Uterus (tissue), 4 donors: ENCODE data around the gene TSPAN3. TPM values are rescaled to one million over a fixed set of nuclear protein-coding genes. Genes with fewer than 3 reads are reported as not detected.

Source experiments
- DNase-seq, 2 donors: peaks; one replicate each; pipeline ENCODE4 v3.0.0-alpha.2; 2019 to 2020
- H3K27ac ChIP-seq, 2 donors: fragments of 200-600 bp; sonication (generic); 1 replicate in 1 of 2; 2 replicates in 1 of 2; pipeline ENCODE4 v1.5.1; 2016 to 2018
- H3K27me3 ChIP-seq, 2 donors: fragments of 200-600 bp; sonication (generic); one replicate each; pipeline ENCODE4 v1.5.1; 2018 to 2019; ENCODE audit warnings: control low read depth in 1 of 2
- H3K36me3 ChIP-seq, 2 donors: fragments of 200-600 bp; sonication (generic); one replicate each; pipeline ENCODE4 v1.5.1; 2019; ENCODE audit warnings: control low read depth in 1 of 2
- H3K4me1 ChIP-seq, 2 donors: fragments of 200-600 bp; sonication (generic); one replicate each; pipeline ENCODE4 v1.5.1; 2018 to 2019; ENCODE audit warnings: control low read depth in 1 of 2
- H3K4me3 ChIP-seq, 2 donors: fragments of 200-600 bp; sonication (generic); 1 replicate in 1 of 2; 2 replicates in 1 of 2; pipeline ENCODE4 v1.5.1; 2018 to 2019; ENCODE audit warnings: mild to moderate bottlenecking in 1 of 2
- H3K9me3 ChIP-seq, 2 donors: fragments of 200-600 bp; sonication (generic); one replicate each; pipeline ENCODE4 v1.5.1; 2019; ENCODE audit warnings: control low read depth in 1 of 2
- POLR2A ChIP-seq, 2 donors: fragments of 450-650 bp; IDR thresholded peaks; one replicate each; pipeline ENCODE4 v1.6.1; 2016; ENCODE audit warnings: antibody characterized with exemption in 2 of 2, mild to moderate bottlenecking in 1 of 2, moderate library complexity in 1 of 2
- intact Hi-C: fragments of 100-400 bp; cut with DNase I; formaldehyde crosslinking; loops from one replicate; pipeline ENCODE4 v1.15.1; 2023; ENCODE audit warnings: low total_unique reads
- total RNA-seq, 4 donors: library from RNA; depleted of rRNA in 3 of 4; stranded (reverse); fragments of >200 nt in 3 of 4; gene quantifications; one replicate each; pipeline versions ENCODE4 v1.1.0 to v1.2.4, GENCODE V29; 2014 to 2023
- TF ChIP-seq, protein P1 (sequence below), 4 experiments: fragments of 200-600 bp in 2 of 4; fragments of 450-650 bp in 2 of 4; sonication (generic) in 2 of 4; IDR thresholded peaks; one replicate each; pipeline ENCODE4 v1.5.1; 2016 to 2019; ENCODE audit warnings: antibody characterized with exemption in 4 of 4, mild to moderate bottlenecking in 2 of 4, moderate library complexity in 1 of 4
- donor health status: DM: yes; HTN: yes; CAD: no.

Gene TSPAN3
- total RNA-seq, 4 donors from 2014 or later: 62.0 to 446 (median 114) TPM

DNA sequence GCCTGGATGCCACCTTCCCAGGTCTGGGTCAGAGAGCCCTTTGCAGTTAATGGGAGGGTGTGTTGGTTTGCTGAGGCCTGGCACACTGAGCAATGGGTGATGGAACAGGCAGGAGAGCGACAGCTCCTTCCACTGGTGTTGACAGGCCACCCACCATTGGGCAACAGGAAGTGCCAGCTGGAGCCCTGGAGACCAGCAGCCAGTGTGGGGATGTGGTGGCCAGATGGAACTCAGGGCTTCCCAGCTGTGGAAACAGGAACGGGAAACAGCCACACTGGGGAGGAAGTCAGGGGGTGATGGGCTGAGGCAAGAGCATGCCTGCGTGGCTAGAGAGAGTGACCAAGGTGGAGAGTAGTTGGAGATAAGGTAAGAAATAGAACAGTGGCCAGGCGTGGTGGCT is 66.7 kb downstream of the TSPAN3 start:
- no peaks in the 10 kb centered on the region for H3K27me3 ChIP-seq
- no peaks in the 10 kb centered on the region for H3K4me1 ChIP-seq
- H3K4me3 ChIP-seq: no peak overlapping the region
- no peak for DNase-seq
- H3K27ac ChIP-seq: no peak overlapping the region
- H3K36me3 ChIP-seq: no peaks in the 10 kb centered on the region
- H3K9me3 ChIP-seq: no peaks in the 10 kb centered on the region
- intact Hi-C loops: no loop called here
- TF ChIP-seq POLR2A (IDR thresholded peaks at IDR 0.05): no peak
- TF ChIP-seq, protein P1, sequence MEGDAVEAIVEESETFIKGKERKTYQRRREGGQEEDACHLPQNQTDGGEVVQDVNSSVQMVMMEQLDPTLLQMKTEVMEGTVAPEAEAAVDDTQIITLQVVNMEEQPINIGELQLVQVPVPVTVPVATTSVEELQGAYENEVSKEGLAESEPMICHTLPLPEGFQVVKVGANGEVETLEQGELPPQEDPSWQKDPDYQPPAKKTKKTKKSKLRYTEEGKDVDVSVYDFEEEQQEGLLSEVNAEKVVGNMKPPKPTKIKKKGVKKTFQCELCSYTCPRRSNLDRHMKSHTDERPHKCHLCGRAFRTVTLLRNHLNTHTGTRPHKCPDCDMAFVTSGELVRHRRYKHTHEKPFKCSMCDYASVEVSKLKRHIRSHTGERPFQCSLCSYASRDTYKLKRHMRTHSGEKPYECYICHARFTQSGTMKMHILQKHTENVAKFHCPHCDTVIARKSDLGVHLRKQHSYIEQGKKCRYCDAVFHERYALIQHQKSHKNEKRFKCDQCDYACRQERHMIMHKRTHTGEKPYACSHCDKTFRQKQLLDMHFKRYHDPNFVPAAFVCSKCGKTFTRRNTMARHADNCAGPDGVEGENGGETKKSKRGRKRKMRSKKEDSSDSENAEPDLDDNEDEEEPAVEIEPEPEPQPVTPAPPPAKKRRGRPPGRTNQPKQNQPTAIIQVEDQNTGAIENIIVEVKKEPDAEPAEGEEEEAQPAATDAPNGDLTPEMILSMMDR (IDR thresholded peaks at IDR 0.05): no peak

DNA sequence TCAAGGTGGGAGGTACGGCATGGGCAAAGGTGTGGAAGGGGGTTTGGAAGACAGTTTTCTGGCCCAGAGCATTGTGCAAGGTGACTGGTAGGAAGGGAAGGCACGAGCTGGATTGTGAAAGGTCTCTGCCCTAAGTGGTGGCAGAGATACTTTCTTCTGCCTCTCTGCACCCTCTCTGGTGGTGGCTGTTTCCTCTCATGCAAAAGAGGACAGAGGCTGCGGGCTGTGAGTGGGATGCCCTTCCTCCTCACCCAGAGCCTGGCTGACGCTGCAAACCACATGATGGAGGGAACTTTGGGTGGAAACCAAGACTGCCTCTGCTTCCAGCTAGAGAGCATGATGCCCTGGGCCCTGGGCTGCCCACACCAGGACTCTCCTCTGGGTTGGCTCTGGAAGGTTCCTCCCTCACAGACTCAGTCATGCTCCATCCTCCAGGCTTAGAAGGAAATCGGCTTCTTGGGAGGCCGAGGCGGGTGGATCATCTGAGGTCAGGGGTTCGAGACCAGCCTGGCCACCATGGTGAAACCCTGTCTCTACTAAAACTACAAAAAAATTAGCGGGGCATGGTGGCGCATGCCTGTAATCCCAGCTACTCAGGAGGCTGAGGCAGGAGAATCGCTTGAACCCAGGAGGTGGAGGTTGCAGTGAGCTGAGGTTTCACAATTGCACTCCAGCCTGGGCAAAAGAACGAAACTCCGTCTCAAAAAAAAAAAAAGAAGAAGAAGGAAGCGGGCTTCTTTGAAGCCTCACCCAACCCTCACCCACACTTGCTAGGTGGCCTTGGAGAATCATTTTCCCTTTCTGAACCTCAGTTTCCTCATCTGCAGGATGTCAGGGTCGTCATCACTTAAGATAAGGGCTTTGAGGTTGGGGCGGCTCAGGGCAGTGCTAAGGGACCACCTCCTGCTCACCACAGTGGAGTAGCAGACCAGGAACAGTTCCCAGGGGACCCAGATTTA is 67.7 kb downstream of the TSPAN3 start:
- TF ChIP-seq, protein P1 (IDR thresholded peaks at IDR 0.05): no peak
- no peak for TF ChIP-seq POLR2A (IDR thresholded peaks at IDR 0.05)
- H3K27me3 ChIP-seq: no peaks in the 10 kb centered on the region
- no peaks in the 10 kb centered on the region for H3K36me3 ChIP-seq
- H3K27ac ChIP-seq: no peak overlapping the region
- no peaks in the 10 kb centered on the region for H3K4me1 ChIP-seq
- H3K9me3 ChIP-seq: no peaks in the 10 kb centered on the region
- H3K4me3 ChIP-seq: no peak overlapping the region
- intact Hi-C loops: no loop called here
- no peak for DNase-seq

DNA sequence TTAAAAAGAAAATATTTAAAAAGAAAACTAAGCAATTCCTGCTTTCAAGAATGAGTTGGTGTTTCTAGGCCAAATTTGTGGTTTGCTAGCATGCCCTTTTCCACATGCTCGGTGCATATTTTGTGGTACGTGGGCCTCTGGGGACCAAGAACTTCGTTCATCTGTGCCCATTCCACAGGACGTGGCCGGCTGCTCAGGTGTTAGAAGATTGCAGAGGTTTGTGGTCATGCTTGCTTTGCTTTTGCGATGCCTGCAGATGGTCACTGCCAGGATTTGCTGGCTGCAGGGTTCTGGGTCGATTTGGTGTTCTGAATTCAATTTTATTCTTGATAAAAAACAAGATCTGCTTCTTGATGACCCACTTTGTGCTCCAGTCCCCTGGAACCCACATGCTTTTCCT is 68.5 kb downstream of the TSPAN3 start:
- Histone ChIP-seq H3K9me3 (no peaks in the 10 kb centered on the region), H3K4me3 (no peak overlapping the region), H3K27ac (no peak overlapping the region), H3K27me3 (no peaks in the 10 kb centered on the region), H3K36me3 (no peaks in the 10 kb centered on the region), H3K4me1 (no peaks in the 10 kb centered on the region)
- intact Hi-C loops: no loop called here
- TF ChIP-seq, protein P1 (IDR thresholded peaks at IDR 0.05): no peak
- no peak for TF ChIP-seq POLR2A (IDR thresholded peaks at IDR 0.05)
- DNase-seq: no peak

DNA sequence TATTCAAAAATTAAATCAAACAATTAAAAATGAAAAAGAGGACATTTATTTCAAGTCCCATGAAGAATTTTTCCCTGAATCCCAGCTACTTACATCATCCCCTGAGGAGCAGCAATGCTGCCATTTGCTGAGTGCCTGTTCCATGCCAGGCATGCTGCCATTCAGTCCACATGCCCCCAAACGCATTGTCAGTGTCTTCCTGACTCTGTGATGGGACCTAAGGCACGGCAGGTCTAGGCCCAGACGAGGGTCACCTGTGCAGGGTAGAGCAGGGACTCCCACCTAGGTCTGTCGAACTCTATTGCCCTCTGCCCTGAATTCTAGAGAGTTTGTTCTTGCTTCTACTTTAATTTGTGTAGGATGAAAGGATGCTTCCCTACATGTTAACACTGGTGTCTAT is 68.9 kb downstream of the TSPAN3 start:
- Histone ChIP-seq H3K4me3 (no peak overlapping the region), H3K27me3 (no peaks in the 10 kb centered on the region), H3K27ac (no peak overlapping the region), H3K36me3 (no peaks in the 10 kb centered on the region), H3K9me3 (no peaks in the 10 kb centered on the region), H3K4me1 (no peaks in the 10 kb centered on the region)
- intact Hi-C loops: no loop called here
- no peak for TF ChIP-seq POLR2A (IDR thresholded peaks at IDR 0.05)
- TF ChIP-seq, protein P1 (IDR thresholded peaks at IDR 0.05): no peak
- DNase-seq: no peak

DNA sequence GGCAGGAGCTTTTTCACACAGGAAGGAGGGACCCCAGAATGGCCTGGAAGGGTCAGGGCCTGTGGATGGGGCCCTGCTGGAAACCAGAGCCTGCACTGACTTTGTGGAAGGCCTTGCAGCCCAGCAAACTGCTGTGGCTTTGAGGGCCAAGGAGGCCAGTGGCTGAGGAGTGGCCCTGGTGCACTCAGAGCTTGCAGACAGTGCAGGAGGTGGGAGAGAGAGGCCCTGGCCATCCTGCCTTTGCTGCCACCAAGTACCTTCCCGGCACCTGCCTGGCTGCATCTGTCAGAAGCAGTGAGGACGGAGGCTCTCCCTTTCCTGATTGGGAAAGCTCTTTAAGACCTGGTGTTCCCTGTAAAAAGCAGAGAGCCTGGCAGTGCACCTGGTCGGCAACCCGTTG is 69.6 kb downstream of the TSPAN3 start:
- Histone ChIP-seq H3K9me3 (no peaks in the 10 kb centered on the region), H3K36me3 (no peaks in the 10 kb centered on the region), H3K4me3 (no peak overlapping the region), H3K4me1 (no peaks in the 10 kb centered on the region), H3K27me3 (no peaks in the 10 kb centered on the region), H3K27ac (no peak overlapping the region)
- intact Hi-C loops: no loop called here
- no peak for DNase-seq
- TF ChIP-seq, protein P1 (IDR thresholded peaks at IDR 0.05): no peak
- no peak for TF ChIP-seq POLR2A (IDR thresholded peaks at IDR 0.05)
